HL-60/S4 treated with phorbol 12-myristate 13-acetate at 8.2 ng/mL for 4 days and 3 days (cell line): Measurements from ENCODE around the gene UQCR10.

Source experiments
- in situ Hi-C: fragments of 300-500 bp; cut with MboI; formaldehyde crosslinking; loops from 2 replicates; pipeline ENCODE4 v1.15.0; 2022; ENCODE audit warnings: low sequenced_read_pairs

The UQCR10 gene

GRCh38 chr22:29758959-29759358 is 8.2 kb upstream of the UQCR10 start:
- in situ Hi-C loops, result no loop called here

GRCh38 chr22:29762263-29762662 is 4.9 kb upstream of the UQCR10 start:
- in situ Hi-C loops, result no loop called here

- in situ Hi-C loops, result no loop called here
These were observed 1.1 kb upstream of the UQCR10 start for GRCh38 chr22:29765905-29766631.

GRCh38 chr22:29766632-29767170 is 468 bp upstream of the UQCR10 start, which contains the start of gene ZMAT5:
Gene ZMAT5, minus strand, starts transcription at chr22:29767007. Its CDS starts 18,463 bp downstream, at chr22:29748544.
- in situ Hi-C loops, result no loop called here

- in situ Hi-C loops, result no loop called here
These were observed 1.0 kb downstream of the UQCR10 start for GRCh38 chr22:29768052-29768693.

GRCh38 chr22:29769723-29770321 is 2.7 kb downstream of the UQCR10 start:
- in situ Hi-C loops, result no loop called here

- in situ Hi-C loops, result no loop called here
These were observed 5.0 kb downstream of the UQCR10 start for GRCh38 chr22:29772170-29772641.

- in situ Hi-C loops, result no loop called here
These were observed 6.1 kb downstream of the UQCR10 start for GRCh38 chr22:29773233-29773632.

- in situ Hi-C loops, result no loop called here
These were observed 13.1 kb downstream of the UQCR10 start for GRCh38 chr22:29780220-29780619.

GRCh38 chr22:29780748-29781676 is 13.8 kb downstream of the UQCR10 start:
- in situ Hi-C loops, result no loop called here

GRCh38 chr22:29782061-29782845 is 15.1 kb downstream of the UQCR10 start:
- in situ Hi-C loops, result no loop called here

GRCh38 chr22:29784451-29785361 is 17.5 kb downstream of the UQCR10 start:
- in situ Hi-C loops, result no loop called here

- in situ Hi-C loops, result no loop called here
These were observed 18.9 kb downstream of the UQCR10 start for GRCh38 chr22:29786031-29786430.

- in situ Hi-C loops, result no loop called here
These were observed 20.3 kb downstream of the UQCR10 start for GRCh38 chr22:29787371-29787980.

GRCh38 chr22:29788339-29789279 is 21.4 kb downstream of the UQCR10 start:
- in situ Hi-C loops, result no loop called here

- in situ Hi-C loops, result no loop called here
These were observed 22.9 kb downstream of the UQCR10 start for GRCh38 chr22:29790061-29790460.

- in situ Hi-C loops, result no loop called here
These were observed 26.2 kb downstream of the UQCR10 start for GRCh38 chr22:29793396-29793795.
